EL (cell line): ENCODE results near the gene GPR62.

ENCODE experiments used
- DNase-seq: peaks from one replicate; pipeline ENCODE4 v3.0.0-alpha.2; 2016

Gene GPR62

DNA sequence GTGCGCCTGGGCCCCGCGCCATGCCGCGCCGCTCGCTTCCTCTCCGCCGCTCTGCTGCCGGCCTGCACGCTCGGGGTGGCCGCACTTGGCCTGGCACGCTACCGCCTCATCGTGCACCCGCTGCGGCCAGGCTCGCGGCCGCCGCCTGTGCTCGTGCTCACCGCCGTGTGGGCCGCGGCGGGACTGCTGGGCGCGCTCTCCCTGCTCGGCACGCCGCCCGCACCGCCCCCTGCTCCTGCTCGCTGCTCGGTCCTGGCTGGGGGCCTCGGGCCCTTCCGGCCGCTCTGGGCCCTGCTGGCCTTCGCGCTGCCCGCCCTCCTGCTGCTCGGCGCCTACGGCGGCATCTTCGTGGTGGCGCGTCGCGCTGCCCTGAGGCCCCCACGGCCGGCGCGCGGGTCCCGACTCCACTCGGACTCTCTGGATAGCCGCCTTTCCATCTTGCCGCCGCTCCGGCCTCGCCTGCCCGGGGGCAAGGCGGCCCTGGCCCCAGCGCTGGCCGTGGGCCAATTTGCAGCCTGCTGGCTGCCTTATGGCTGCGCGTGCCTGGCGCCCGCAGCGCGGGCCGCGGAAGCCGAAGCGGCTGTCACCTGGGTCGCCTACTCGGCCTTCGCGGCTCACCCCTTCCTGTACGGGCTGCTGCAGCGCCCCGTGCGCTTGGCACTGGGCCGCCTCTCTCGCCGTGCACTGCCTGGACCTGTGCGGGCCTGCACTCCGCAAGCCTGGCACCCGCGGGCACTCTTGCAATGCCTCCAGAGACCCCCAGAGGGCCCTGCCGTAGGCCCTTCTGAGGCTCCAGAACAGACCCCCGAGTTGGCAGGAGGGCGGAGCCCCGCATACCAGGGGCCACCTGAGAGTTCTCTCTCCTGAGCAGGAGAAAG lies 951 bp downstream of the GPR62 start:
- DNase-seq = no peak

GRCh38 chr3:51957520-51958205 lies 2.5 kb downstream of the GPR62 start:
- no peak for DNase-seq

GRCh38 chr3:51958603-51959521 lies 3.7 kb downstream of the GPR62 start:
- DNase-seq = no peak

- no peak for DNase-seq
These were observed 4.5 kb downstream of the GPR62 start for GRCh38 chr3:51959651-51960050.

DNA sequence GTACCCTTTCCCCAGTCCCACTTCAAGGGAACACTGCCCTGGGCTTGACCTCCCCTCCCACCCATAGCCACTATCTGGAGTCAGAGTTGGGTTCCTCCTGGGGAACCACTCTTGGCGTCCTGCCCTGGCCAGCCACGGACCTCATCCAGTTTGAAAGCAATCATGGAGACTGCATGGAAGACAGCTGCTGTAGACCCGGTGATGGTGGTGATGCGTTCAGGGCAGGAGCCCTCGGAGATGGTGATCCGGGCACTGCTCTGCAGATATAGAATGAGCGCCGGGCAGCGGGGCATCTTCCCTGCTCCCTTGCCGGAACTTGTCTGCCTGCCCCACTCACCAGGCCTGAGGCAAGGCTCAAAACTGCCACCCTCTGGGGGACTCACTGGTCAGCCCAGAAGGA lies 5.2 kb downstream of the GPR62 start:
- no peak for DNase-seq

GRCh38 chr3:51961011-51961410 lies 5.8 kb downstream of the GPR62 start:
- no peak for DNase-seq

- DNase-seq = no peak
These were observed 6.7 kb downstream of the GPR62 start for GRCh38 chr3:51961602-51962569.

- no peak for DNase-seq
These were observed 7.8 kb downstream of the GPR62 start for GRCh38 chr3:51962854-51963530.

DNA sequence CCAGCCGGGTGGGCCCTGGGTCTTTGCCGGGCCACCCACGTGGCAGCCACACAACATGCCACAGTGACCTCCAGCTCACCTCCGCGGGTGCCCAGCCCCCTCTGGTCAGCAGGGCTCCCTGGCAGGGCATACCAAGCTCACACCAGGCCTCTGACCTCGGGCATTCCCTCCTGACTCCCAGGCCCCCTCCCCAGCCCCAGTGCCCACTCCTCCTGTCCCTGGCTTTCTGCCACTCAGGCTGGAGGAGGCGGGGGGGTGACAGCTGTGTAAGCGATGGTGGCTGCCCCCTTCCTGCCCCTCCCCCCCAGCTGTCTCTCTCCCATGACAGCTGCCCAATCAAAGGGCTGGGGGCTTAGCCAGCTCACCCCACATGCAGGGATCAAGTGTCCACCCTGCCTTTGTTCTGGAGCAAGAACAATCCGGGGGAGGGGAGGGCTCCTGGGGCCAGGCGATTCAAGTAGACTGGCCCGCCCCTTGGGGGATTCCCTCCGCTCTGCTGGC lies 8.8 kb downstream of the GPR62 start:
- DNase-seq = no peak

DNA sequence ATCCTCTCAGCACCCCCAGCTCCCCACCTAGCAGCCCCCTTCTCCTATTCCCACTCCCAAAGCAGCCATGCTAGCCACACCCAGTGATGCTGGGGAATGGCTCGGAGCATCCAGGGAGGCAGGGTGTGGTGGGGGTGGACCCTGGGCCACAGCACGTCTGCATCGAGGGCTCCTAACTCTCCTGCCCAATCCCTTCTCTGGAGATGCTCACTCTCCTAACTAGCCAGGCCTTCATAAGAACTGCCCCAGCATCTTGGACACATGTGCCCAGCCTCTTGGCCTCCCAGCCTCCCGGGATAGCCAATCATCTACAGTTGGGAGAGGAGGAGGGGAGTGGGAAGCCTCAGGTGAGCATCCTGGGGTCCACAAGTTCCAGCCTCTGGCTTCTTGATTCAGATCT lies 9.3 kb downstream of the GPR62 start:
- DNase-seq = no peak

GRCh38 chr3:51966016-51966415 lies 10.8 kb downstream of the GPR62 start:
- no peak for DNase-seq

DNA sequence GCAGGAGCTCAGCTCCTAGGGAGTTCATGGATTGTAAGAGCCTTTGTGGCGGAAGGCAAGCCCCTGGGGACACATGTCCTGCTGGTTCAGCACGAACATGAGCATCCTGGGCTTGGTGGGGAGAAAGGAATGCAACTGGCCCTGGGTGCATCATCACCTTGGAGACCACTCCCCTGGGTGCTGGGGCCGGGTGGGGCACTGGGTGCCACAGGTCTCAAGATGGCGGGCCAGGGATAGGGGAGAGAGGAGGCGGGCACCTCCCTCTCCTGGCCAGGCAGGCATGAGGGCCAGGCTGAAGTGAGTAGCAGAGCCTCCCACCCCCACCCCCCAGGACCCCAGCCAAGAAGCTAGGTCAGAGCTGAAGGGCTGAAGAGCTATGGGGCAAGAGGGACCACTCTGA lies 11.3 kb downstream of the GPR62 start:
- DNase-seq = no peak

DNA sequence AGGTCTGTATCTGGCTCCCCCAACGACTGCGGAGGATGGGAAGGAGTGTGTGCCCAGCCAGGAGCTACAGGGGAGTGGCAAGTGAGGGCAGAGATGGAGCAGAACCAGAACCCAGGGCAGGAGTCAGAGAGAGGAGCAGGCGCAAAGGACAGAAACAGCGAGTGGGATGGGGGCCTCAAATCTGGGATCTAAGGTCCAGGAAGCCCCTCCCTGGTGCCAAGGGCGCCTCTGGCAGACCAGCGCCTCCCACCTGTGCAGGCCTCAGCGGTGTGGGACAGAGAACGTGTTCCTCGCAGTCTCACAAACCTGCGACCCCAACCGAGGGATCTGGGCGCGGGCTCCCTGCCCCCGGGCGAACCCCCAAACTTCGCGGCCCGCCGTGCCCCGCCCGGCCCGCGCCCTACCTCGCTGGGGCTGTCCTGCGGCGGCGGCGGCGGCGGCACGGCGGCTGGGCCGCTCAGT lies 11.8 kb downstream of the GPR62 start:
- DNase-seq = no peak

GRCh38 chr3:51967384-51968169 lies 12.4 kb downstream of the GPR62 start, which contains the start of gene PCBP4:
Gene PCBP4 (minus strand): TSS chr3:51967454. CDS start chr3:51961240, 6,214 bp downstream.
- DNase-seq = peak; percentile 67

DNA sequence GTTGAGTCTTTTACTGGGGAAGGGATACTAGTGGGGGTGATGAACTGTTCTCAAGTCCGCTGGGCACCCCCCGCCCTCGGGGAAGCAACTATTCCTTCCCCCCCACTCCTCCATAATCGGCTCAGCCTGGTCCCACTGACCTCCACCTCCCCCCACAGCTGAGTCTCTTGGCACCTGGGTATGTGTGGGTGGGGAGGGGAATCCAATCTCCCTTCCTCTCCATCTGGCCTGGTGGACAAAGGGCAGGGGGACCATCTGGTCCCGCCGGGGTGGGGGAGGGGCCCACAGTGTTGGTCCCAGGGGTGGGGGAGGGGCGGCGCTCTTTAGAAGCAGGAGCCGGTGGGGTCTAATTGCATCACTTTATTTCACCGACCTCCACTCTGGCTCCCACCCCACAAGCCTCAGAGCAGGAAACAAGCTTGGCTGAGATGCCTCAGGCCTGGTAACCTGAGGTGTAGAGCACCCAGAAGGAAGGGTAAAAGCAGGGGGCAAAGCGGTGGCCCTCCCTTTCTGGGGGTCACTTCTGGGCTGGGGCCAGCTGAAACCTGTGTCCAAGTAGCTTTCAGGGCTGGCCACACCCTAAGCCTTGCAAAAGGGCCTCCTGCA lies 13.1 kb downstream of the GPR62 start:
- peak; percentile 31 for DNase-seq

GRCh38 chr3:51968883-51969678 lies 13.9 kb downstream of the GPR62 start:
- DNase-seq = no peak

DNA sequence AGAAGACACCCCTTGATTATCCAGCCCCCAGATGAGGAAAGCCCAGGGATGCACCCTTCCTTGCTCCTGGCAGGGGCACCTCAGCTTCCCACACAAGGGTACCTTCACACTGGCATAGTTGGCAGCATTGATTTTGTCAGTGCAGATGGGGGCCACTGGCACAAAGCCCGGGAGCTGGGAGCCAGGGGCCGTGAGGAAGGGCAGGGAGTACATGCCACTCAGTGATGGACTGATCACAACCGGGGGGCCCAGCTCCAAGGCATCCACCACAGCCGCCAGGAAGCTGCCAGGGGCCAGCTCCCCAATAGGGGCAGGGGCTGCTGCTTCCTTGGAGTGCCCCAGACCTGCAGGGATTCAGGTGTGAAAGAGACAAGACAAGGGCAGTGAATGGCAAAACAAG lies 14.7 kb downstream of the GPR62 start:
- no peak for DNase-seq

DNA sequence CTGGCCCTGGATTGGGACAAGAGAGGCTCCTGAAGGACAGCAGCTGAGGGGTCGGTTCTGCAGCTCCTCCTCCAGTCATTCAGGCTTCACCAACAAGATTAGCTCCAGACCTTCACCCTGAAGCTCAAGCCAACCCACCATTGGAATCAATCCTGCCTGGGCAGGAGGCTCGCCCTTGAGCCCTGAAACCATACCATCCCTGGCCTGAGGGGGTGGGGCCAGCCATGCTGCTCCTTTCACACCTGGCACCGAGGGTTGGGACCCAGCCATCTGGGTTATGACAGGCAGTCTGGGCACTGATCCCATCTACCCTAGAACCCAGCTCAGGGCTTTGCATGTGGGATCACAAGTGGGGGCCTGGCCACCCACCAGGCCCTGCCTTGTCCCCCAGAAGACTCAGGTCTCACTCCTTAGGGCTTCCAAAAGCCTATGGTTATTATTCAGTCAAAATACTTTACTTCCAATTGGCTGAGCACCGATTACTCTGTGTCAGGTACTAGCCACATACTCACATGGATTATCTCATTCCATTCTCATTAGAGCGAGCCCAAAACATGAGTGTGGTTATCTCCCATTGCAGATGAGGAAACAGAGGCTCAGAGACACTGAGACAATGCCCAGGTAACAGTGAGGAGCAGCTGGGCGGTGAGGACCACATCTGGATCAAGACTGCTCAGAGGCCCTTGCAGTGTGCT lies 15.6 kb downstream of the GPR62 start:
- DNase-seq = no peak
